Activated T-cell treated with anti-CD3 and anti-CD28 coated beads for 48 hours (primary cell): Measurements from ENCODE around the gene MYCN.

ENCODE experiments used
- DNase-seq: peaks from one replicate; pipeline ENCODE4 v3.0.0-alpha.2; 2020; ENCODE audit warnings: low read depth

Gene MYCN

DNA sequence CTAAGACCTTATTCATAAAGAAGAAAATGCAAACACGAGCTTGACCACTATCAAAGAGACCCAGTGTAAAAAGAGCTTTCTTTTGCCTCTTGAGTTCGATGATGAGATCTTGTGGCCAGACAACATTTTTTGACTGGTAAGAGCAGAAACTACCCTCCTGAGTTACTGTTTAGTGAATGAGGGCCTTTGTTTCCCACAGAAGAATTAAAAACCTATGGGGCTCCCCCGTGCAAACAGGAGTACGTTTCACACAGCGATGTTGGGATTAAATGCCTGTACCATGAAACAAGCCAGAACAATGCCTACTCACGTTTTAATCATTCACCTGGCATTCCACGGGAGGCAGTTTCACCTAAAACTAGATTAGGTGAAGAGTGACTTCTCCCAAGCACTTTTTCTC is 36.0 kb downstream of the MYCN start:
- no peak for DNase-seq

DNA sequence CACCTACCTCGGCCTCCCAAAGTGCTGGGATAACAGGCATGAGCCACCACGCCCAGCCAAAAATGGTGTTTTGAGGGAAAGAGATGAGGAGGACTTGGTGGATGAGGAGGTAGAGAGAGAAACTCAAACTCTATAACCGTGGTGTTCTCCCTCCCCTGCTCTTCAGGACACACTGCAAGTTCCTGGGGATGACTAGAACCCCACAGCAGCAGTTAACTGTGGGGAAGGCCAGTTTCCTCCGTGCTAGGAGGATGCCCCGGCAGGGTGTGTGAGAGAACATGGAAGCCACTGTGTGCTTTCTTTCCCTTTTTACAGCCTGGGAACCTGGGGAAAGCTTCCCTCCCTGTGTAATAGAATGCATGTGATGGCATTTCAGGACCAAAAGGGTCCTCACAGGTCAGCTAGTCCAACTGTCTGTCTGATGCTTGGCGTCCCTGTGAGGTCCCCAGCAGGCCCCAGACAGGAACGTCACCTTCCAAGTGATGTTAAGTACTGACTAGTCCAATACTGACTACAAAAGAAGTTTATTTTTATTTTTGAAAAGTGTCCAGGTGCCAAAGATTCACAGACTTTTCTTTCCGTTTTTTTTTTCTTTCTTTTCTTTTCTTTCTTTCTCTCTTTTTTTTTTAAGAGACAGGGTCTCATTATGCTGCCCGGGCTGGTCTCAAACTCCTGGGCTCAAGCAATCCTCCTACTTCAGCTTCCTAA is 38.9 kb downstream of the MYCN start:
- DNase-seq: no peak

DNA sequence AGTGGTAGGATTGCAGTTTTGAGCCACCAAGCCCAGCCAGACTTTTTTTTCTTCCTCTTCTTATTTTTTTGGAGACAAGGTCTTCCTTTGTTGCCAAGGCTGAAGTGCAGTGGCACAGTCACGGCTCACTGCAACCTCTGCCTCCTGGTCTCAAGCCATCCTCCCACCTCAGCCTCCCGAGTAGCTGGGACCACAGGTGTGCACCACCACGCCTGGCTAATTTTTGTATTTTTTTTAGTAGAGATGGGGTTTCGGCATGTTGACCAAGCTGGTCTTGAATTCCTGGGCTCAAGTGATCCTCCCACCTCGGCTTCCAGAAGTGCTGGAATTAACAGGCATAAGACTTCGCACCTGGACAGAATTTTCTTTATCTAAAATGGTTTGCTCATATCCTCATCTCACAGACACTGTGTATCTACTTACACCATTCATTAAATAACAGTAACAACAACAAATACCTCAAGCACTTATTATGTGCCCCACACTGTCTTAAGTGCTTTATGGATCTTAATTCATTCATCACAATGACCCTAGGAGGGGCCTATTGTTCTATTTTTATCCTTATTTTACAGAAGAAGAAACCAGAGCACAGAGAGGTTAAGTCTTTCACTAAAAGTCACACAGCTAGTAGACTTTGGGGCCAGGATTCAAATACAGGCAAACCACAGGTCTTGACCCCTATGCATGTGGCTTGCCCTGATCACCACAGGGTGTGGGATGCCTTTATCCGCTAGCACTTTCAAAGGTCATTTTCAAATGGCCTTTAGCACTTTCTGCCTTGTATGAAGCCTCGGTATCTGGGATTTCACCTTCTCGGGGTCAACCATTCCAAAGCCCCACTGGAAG is 39.6 kb downstream of the MYCN start:
- DNase-seq: no peak

DNA sequence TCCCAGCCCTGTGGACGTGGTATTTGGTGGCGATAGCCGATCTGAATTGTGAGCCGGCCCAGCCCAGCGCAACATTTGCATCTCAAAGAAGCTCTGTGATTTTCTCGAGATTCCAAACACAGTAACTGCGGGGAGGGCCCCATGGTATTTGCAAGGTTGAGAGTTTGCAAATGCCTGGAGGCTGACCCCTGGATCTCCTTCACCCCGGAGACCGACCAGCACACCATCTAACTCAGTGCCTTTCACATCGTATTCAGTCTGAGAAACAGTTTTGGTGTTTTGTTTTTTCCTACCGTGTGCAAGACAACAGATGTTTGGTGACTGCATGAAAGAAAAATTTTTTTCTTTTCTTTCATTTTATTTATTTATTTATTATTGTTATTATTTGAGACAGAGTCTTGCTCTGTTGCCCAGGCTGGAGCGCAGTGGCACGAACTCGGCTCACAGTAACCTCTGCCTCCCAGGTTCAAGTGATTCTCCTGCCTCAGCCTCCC is 40.3 kb downstream of the MYCN start:
- no peak for DNase-seq

DNA sequence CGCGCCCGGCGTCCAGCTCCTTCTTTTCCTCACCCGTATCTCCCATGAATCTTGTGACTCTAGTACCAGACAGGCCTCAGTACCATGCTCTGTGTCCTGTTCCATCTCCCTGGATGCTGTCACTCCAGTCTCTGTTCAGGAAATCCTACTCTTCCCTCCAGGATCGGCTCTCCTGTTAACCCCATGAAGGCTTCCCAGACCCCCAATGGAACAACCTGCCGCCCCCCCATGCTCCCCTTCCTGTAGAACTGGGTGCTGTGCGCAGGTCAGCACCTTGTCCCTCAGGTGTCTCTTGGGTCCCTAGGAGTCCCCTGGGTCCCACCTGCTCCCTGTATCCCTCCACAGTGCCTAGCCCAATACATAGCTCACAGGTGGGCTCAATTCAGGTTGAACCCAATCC is 41.3 kb downstream of the MYCN start:
- no peak for DNase-seq

DNA sequence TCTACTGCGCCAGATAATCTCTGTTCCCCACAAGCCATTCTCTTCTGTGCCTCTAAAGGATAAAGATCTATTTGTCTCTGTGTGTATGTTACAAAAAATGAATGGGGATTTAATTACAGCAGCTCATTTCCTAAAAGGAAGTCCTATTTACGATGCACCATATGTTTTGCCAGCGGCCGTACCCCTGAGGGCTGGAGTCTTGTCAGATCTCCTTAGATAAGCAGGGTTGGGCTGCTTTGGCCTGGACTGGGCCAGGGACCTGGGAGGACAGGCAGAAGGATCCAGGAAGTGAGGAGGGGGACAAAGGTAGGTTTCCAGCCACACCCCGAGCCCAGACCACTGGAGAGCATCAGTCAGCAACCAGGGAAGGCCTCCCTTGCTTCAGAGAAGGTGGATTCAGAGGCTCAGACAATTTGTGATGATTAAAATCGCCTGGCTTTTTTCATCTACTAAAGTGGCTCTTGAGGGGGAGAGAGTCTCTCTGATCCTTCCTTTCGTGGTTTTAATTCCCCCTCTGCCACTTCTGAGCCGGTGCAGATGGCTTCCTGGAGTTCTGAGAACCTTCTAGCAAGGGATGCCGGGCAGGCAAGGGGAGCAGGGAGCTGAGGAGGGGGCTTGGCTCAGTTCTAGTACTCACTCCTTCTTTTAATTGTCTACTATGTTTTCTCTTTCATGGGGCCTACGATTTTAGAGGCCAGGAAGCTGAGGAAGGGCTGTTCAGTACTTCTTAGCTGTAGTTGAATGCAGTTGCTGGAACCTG is 42.1 kb downstream of the MYCN start:
- no peak for DNase-seq

DNA sequence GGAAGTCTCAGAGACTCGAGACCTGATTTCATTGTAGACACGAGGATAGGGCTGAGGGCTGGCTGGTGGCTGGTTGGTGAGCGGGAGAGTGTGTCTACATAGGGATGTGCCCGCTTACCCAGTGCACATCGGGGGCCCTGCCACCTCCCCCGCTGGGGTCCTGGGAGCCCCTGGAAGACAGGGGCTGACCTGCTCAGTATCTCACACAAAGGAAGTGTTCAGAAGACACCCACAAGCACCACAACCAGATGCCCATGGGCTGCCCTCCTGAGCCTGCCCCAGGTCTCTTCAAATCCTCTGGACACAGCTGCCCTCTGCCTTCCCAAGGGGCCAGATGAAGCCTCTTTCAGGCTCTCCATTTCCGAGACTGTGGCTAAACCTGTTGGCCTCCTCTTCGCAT is 43.1 kb downstream of the MYCN start:
- no peak for DNase-seq

DNA sequence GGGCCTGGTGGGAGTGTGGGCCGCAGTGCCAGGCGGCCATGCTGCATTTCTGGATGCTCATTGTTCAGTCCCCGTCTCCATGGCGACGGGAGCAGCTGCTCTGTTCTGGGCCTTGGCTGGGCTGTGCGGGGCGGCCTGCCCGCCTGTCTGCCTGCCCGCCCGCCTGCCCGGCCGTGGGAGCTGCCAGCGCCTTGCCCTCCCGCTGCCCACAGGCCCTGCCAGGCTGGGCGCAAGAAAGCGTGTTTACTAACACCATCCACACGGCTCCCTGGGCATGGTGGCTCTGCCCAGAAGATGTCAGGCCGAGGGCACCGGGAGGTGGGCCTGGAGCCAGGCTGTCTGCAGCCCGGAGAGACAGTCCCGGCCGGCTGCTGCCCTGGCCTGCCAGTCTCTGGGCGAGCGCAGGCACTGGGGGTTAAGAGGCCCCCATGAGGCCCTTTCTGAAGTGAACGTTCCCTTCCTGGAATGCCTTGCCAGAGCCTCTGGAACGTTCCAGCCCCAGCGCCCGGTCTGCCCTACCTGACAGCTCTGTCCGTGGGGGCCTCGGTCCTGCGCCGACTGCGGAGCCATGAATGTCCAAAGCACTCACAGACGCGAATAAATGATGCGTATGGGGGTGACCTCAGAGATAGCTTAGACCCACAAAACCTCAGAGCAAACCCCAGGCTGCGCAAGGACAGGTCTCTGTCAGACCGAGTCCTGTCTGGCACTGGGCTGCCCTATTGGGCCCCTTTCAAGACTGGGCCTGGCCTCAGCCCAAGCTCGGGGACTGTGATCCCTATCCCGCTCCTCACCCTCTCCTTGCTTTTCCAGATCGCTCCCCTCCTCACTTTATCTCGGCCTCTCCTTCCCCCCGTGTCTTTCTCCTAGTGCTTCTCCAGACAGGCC is 44.3 kb downstream of the MYCN start:
- no peak for DNase-seq

DNA sequence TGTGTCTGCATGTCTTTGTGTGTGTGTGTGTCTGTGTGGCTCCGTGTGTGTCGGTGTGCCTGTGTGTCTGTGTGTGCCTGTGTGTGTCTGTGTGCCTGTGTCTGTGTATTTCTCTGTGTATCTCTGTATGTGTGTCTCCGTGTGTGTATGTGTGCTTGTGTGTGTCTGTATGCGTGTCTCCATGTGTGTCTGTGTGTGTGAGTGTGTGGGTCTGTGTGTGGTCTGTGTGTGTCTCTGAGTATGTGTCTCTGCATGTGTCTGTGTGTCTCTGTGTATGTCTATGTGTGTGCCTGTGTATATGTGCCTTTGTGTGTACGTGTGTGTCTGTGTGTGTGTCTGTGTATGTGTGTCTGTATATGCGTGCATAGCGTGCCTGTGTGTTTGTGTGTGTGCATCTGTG is 45.2 kb downstream of the MYCN start:
- no peak for DNase-seq

DNA sequence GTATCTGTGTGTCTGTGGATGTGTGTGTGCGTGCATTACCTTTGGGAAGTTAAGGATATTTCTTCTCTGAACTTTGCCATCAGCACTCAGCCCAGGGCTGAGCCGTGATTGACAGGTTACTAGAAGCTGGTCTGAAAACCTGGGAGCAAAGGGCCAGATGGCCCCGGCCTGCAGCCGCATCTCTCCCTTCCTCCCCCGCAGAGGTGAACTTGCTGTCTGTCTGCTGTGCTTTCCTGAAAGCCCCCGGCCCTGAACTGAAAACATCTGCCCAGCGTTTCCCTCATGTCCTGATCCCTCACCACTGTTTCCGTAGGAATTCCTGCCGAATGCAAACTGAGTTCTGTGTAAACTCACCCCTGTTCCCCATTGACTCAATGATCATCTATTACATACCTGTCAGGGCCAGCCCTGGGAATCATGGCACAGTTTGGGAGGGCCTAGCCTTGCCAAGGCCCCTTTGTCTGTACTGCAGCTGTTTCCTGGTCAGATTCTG is 45.8 kb downstream of the MYCN start:
- DNase-seq: no peak

DNA sequence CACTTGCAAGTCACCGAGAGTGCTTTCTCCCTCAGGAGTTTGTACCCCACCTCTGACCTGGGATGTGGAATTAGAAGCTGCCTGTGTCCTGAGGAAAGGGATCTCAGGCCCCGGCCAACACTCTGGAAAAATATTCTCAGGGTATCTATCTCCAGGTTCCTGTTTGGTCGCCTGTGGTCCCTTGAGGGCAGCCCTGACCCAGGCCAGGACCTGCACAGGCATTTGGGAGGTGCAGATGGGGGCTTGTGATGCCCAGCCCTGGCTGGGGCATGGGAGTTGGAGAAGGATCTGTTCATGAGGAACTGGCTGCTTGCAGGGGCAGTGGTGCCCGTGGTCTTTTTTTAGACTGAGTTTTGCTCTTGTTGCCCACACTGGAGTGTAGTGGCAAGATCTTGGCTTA is 46.3 kb downstream of the MYCN start:
- no peak for DNase-seq

DNA sequence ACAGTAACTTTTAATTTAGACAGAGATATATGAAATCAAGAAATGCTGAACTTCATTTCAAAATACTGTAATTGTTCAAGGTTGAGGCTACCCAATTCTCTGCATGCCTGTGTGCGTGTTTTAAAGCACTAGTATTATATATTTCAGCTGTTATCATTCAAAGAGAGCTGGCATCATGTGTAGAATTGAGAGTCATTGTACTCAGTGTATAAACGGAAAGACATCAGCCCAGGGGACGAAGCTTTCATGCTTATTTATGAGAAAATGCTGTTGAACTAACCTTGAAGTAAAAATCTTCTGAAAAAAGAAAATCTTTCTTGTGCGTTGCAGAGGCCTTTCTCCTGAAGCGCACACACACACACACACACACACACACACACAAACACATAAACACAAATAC is 48.4 kb downstream of the MYCN start:
- no peak for DNase-seq

DNA sequence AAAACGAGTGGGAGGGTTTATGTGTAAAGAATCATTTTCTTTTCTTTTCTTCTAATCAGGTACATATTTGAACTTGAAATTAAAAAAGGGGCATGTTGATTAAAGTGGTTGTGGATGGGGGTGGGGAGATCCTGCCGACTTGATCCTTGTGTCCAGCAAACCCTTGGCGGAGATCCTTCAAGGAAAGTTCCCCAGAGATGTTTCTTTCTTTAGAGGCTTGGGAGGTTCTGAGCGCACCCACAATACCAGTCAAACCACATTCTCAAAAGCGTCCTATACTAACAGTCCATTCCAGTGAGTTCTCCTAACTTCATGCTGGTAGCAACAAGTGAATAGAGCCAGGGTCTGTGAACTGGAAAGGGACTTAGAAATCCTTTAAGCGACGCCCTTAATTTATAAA is 49.2 kb downstream of the MYCN start:
- no peak for DNase-seq

DNA sequence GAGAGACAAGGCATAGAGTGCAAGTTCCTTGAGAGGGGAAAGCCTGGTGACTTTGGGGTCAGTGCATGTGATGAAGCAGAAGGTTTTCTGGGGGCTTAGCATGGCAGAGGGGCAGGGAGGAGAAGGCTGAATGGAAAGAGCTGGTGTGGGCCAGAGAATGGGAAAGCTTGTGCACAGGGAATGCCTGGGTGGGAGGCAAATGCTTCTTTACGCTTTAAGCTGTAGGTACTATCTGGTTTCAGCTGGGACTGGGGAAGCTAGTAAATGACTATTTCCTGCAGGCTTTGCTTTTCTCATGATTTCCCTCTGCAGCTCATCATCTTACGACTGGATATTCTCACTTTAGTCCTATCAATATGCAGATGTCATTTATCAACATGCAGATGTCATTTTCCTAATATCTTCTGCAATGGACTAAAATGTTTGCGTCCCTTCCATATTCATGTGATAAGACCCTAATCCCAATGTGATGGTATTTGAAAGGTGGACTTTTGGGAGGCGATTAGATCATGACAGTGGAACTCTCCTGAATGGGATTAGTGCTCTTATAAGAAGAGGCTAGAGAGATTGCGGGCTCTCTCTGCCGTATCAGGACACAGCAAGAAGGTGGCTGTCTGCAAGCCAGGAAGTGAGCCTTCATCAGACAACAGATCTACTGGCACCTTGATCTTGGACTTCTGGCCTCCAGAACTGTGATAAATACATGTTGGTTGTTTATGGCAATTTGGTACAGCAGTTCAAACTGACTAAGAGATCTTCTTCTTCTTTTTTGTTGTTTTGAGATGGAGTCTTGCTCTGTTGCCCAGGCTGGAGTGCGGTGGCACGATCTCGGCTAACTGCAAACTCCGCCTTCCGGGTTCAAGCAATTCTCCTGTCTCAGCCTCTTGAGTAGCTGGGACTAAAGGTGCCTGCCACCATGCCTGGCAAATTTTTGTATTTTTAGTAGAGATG is 50.1 kb downstream of the MYCN start:
- no peak for DNase-seq

DNA sequence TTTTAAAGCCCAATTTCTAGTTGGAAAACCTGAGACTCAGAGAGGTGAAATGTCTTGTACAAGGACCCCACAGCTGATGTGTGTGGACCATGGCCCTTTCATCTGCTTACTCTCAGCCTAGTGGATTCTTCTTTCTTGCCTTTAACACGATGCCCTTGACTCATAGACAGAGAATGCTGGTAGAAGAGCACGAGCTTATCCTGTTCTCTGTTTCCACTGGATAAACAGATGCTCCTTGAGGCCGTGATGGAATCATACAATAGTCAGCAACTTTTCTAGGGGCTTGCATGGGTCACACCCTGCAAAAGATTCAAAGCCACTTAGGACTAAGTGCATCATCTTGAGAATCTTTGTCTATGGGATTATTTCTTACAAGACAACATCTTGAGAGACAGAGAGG is 50.9 kb downstream of the MYCN start:
- no peak for DNase-seq

DNA sequence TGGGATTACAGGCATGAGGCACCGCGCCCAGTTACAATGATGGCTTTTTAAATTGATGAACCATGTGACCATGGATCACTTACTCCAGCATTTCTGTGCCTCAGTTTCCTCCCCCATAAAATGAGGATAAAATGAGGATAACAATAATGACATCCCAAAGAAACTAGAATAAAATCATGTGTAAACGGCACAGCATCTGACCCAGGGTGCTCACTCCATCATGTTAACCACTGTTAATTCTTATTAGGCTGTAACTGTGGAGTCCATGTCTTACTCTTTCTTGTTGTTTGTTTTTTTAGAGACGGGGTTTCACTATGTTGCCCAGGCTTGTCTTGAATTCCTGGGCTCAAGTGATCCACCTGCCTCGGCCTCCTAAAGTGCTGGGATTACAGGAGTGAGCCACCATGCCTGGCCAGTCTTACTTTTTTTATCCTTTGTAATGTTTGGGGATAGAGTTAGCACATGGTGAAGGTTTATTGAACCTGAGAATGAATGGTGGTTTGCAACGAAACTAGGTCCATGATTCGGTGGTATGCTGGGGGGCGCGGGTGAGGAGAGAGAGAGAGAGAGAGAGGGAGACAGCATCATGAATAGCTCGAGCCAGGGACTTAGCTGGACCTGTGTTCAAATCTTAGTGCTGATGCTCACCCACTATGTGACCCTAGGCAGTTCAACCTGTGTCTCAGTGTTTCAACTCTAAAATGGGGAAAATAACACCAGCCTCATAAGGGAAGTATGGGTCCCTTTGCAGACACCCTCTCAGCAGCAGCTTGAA is 52.3 kb downstream of the MYCN start:
- no peak for DNase-seq

DNA sequence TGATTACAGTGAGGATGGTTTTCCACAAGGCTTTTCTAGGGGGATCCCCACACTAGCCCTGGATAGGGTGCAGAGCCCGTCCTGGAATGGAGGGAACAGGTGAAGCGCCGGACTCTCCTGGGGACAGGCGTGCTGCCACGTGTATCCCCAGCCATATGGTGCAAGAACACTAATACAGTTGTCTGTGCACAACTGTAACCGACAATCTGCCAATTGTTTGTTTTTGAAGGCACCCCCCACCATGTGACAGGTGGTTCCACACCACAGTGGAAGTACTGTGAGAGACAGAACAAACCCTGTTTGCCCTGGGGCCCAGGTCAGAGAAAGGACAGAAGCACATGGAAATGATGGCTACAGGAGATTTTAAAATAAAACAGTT is 52.9 kb downstream of the MYCN start:
- no peak for DNase-seq

DNA sequence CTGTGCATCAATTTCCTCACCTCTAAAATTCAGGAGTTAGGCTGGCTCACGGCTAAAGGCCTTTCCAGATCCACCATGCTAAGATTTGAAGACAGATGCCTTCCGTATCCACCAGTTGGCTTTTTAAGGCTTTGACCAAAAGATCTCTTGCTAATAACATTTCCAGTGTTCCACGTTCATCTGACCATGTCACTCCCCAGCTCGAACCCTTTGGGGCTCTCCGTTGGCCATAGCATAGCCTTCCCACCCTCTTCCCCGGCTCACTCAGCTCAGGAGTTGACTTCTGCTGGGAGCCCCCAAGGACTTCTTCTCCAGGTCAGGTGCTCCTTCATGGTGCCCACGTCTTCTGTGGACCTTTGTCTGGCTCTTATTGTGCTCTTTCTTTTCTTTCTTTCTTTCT is 53.3 kb downstream of the MYCN start:
- DNase-seq: no peak

DNA sequence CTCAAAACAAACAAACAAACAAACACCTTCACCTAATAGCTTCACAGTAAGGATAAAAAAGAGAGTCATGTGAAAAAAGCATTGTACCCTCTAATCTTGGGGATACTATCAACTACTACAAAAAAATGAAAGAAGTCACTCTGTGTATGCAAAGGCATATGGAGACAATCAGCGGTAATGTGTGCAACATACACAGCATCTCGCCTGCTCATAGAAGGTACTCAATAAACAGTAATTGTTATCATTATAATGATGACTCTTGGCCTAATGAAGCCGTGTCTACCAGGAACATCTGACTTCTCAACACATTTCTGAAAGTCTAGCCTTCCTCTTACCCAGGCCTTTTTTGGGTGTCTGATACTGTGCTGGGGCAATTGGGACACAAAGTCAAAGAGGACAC is 55.3 kb downstream of the MYCN start:
- no peak for DNase-seq
